Endothelial cell of umbilical vein (primary cell): ENCODE measurements around the gene TAF11L10. TPM values are rescaled to one million over a fixed set of nuclear protein-coding genes. Genes with fewer than 3 reads are reported as not detected.
"Not testable (repeated sequence)": the region's sequence is repeated elsewhere in the genome, so short reads cannot be mapped to it uniquely, and the experiment has no call there.

Source experiments
- BruUV-seq: library from RNA; stranded (reverse); fragments of 400-500 nt; replicated peaks from 2 replicates; lab custom pipeline; 2021; lab: Mats Ljungman, UMichigan
- CTCF ChIA-PET: fragments of 300-600, 350-600 bp; sonication (Branson Sonifier 250); formaldehyde crosslinking; loops from one replicate; lab custom pipeline; 2021; ENCODE audit warnings: antibody characterized with exemption, inconsistent platforms; lab: Charles Lee
- POLR2A ChIA-PET: fragments of 300-600, 350-600 bp; sonication (Branson Sonifier 250); formaldehyde crosslinking; loops from one replicate; lab custom pipeline; 2021; ENCODE audit warnings: antibody characterized with exemption, inconsistent platforms; lab: Charles Lee
- DNase-seq: peaks from one replicate; pipeline ENCODE4 v3.0.0-alpha.2; 2011; ENCODE audit warnings: low read depth, low spot score
- FAIRE-seq: peaks from 2 replicates; lab custom pipeline; 2011; peaks lifted over from hg19 to GRCh38; lab: Jason Lieb, UNC
- H2AFZ ChIP-seq: 2 replicates; pipeline ENCODE4 v1.6.0; 2012; ENCODE audit warnings: low read depth, low read length, control low read depth, inconsistent platforms
- H3K27ac ChIP-seq: 2 replicates; pipeline ENCODE4 v1.5.1; 2011; ENCODE audit warnings: low read depth, mild to moderate bottlenecking, control low read depth, low read length, moderate library complexity; ENCODE audit not compliant: insufficient read depth
- H3K27me3 ChIP-seq, 2 experiments: 2 replicates each; pipeline versions ENCODE4 v1.6.0 to v1.6.1; 2011; ENCODE audit warnings: low read length in 2 of 2, mixed read lengths in 1 of 2; ENCODE audit not compliant: control insufficient read depth in 2 of 2, insufficient read depth in 2 of 2
- H3K36me3 ChIP-seq, 2 experiments: 2 replicates in 1 of 2; 3 replicates in 1 of 2; pipeline ENCODE4 v1.5.1; 2011; ENCODE audit warnings: low read length in 2 of 2, mild to moderate bottlenecking in 1 of 2, moderate library complexity in 1 of 2; ENCODE audit not compliant: control insufficient read depth in 2 of 2, insufficient read depth in 2 of 2; ENCODE audit errors: extremely low read depth in 1 of 2
- H3K4me1 ChIP-seq: 3 replicates; pipeline ENCODE4 v1.5.1; 2011; ENCODE audit warnings: mild to moderate bottlenecking, low read length; ENCODE audit not compliant: control insufficient read depth, insufficient read depth; ENCODE audit errors: extremely low read depth
- H3K4me2 ChIP-seq: 2 replicates; pipeline ENCODE4 v1.6.1; 2011; ENCODE audit warnings: low read length, control low read depth, mixed read lengths; ENCODE audit not compliant: insufficient read depth
- H3K4me3 ChIP-seq, 3 experiments: fragments of 200-600 bp in 1 of 3; sonication (generic), shearing (Covaris generic) in 1 of 3; replicated peaks in 1 of 3; 2 replicates each; pipeline ENCODE4 v1.5.1; 2011 to 2016; ENCODE audit warnings: control low read depth in 3 of 3, low read length in 3 of 3, mild to moderate bottlenecking in 2 of 3, inconsistent platforms in 1 of 3, low read depth in 1 of 3, moderate library complexity in 1 of 3; ENCODE audit not compliant: insufficient read depth in 1 of 3
- H3K79me2 ChIP-seq: 2 replicates; pipeline ENCODE4 v1.6.0; 2012; ENCODE audit warnings: low read length, inconsistent platforms; ENCODE audit not compliant: control insufficient read depth, insufficient read depth
- H3K9ac ChIP-seq: replicated peaks from 2 replicates; pipeline ENCODE3; 2011; ENCODE audit warnings: low read length, control low read depth; ENCODE audit not compliant: insufficient read depth; ENCODE audit errors: extremely low read depth
- H3K9me1 ChIP-seq: replicated peaks from 3 replicates; pipeline ENCODE4 v1.6.0; 2011; ENCODE audit warnings: mild to moderate bottlenecking, low read length; ENCODE audit not compliant: control insufficient read depth, insufficient read depth; ENCODE audit errors: extremely low read depth
- H3K9me3 ChIP-seq: replicated peaks from 2 replicates; pipeline ENCODE4 v1.5.1; 2012; ENCODE audit warnings: low read length, inconsistent platforms; ENCODE audit not compliant: control insufficient read depth, insufficient read depth
- H4K20me1 ChIP-seq: replicated peaks from 2 replicates; pipeline ENCODE3; 2011; ENCODE audit warnings: mild to moderate bottlenecking, low read length; ENCODE audit not compliant: control insufficient read depth, insufficient read depth; ENCODE audit errors: extremely low read depth
- CTCF ChIP-seq, 2 donors: IDR thresholded peaks; 1 replicate in 1 of 2; 2 replicates in 1 of 2; pipeline ENCODE4 v1.5.1; 2011; ENCODE audit warnings: low read length in 2 of 2, mild to moderate bottlenecking in 2 of 2, moderate library complexity in 2 of 2, control low read depth in 1 of 2, inconsistent platforms in 1 of 2, low read depth in 1 of 2; ENCODE audit not compliant: insufficient read depth in 1 of 2; ENCODE audit errors: extremely low read depth in 1 of 2
- EZH2 ChIP-seq: IDR thresholded peaks from 2 replicates; pipeline ENCODE4 v1.6.1; 2012; ENCODE audit warnings: borderline replicate concordance, low read depth, mild to moderate bottlenecking, moderate library complexity, low read length, inconsistent platforms; ENCODE audit not compliant: severe bottlenecking
- FOS ChIP-seq: IDR thresholded peaks from 2 replicates; pipeline ENCODE4 v1.6.1; 2011; ENCODE audit warnings: mild to moderate bottlenecking, low read length, moderate library complexity, borderline replicate concordance; ENCODE audit not compliant: insufficient read depth
- GATA2 ChIP-seq: IDR thresholded peaks from 2 replicates; pipeline ENCODE4 v1.7.0; 2011; ENCODE audit warnings: low read depth, mild to moderate bottlenecking, moderate library complexity, mixed read lengths, low read length; ENCODE audit not compliant: insufficient read length, insufficient read depth
- JUN ChIP-seq: IDR thresholded peaks from 2 replicates; pipeline ENCODE4 v1.6.1; 2011; ENCODE audit warnings: borderline replicate concordance, low read depth; ENCODE audit not compliant: insufficient read length, insufficient read depth
- MAX ChIP-seq: IDR thresholded peaks from 2 replicates; pipeline ENCODE4 v1.6.1; 2011; ENCODE audit not compliant: insufficient read depth, insufficient read length
- MYC ChIP-seq: IDR thresholded peaks from one replicate; pipeline ENCODE4 v1.6.1; 2011; ENCODE audit warnings: mild to moderate bottlenecking, low read depth, low read length
- POLR2A ChIP-seq: IDR thresholded peaks from 2 replicates; pipeline ENCODE4 v1.6.1; 2012; ENCODE audit warnings: low read depth, mild to moderate bottlenecking, control low read depth, low read length
- POLR2AphosphoS5 ChIP-seq: IDR thresholded peaks from 2 replicates; pipeline ENCODE4 v1.6.1; 2012; ENCODE audit warnings: low read depth, mild to moderate bottlenecking, control low read depth, low read length, moderate library complexity; ENCODE audit not compliant: insufficient read depth
- dilution Hi-C: fragments of 300-500 bp; cut with MboI; formaldehyde crosslinking; loops from one replicate; pipeline ENCODE4 v1.15.0; 2019; ENCODE audit warnings: low sequenced_read_pairs; ENCODE audit not compliant: extremely low pct_ligation_motif_present
- intact Hi-C: fragments of 100-400 bp; cut with micrococcal nuclease; formaldehyde crosslinking; loops from one replicate; pipeline ENCODE4 v1.10.0; 2022
- polyA plus RNA-seq, 4 experiments: library from polyadenylated mRNA; depleted of rRNA in 3 of 4; stranded (reverse) in 3 of 4; unstranded in 1 of 4; fragments of >200 nt; gene quantifications; 2 replicates each; pipeline versions ENCODE4 v1.2.1 to v1.2.3, GENCODE V29; 2011 to 2012; ENCODE audit warnings: missing spikeins in 1 of 4
- total RNA-seq: library from RNA; stranded (reverse); gene quantifications from 2 replicates; pipeline ENCODE4 v1.2.3, GENCODE V29; 2021

Gene TAF11L10
- total and polyA plus RNA-seq, 2 donors (not counting 3 experiments of a cell fraction or from before 2014, with no cell fraction given) = not detected

- TF ChIP-seq POLR2A (no peak), MYC (no peak), JUN (no peak), POLR2AphosphoS5 (no peak), MAX (no peak), FOS (no peak), CTCF (IDR thresholded peaks at IDR 0.05; ENCODE audit: extremely low read depth in 1 of 2, insufficient read depth in 1 of 2, low read depth in 1 of 2, low read length in 2 of 2) (no peak), GATA2 (no peak), EZH2 (no peak)
- no peaks in the 10 kb centered on the region for H3K9me1 ChIP-seq
- dilution Hi-C loops = no loop called here
- no TSS peak for BruUV-seq
- no peak overlapping the region for H3K9ac ChIP-seq
- H2AFZ ChIP-seq = no peak overlapping the region
- POLR2A ChIA-PET = no interaction called here
- H4K20me1 ChIP-seq = no peaks in the 10 kb centered on the region
- H3K4me1 ChIP-seq = no peaks in the 10 kb centered on the region
- intact Hi-C loops = no loop called here
- no peak overlapping the region for H3K4me3 ChIP-seq
- H3K36me3 ChIP-seq = no peaks in the 10 kb centered on the region
- no peak overlapping the region for H3K27ac ChIP-seq
- no peaks in the 10 kb centered on the region for H3K27me3 ChIP-seq
- DNase-seq (no peak), FAIRE-seq (no peak)
- no peaks in the 10 kb centered on the region for H3K9me3 ChIP-seq
- CTCF ChIA-PET = no interaction called here
- no peaks in the 10 kb centered on the region for H3K79me2 ChIP-seq
- no peak overlapping the region for H3K4me2 ChIP-seq
Measured at GRCh38 chr5:17614872-17615605, 17.4 kb upstream of the TAF11L10 start.

- H3K79me2 ChIP-seq, H3K4me3 ChIP-seq, H3K9ac ChIP-seq, DNase-seq, FAIRE-seq, H3K4me2 ChIP-seq, H4K20me1 ChIP-seq, H3K9me3 ChIP-seq, POLR2A ChIA-PET, dilution Hi-C loops, BruUV-seq, H3K9me1 ChIP-seq, intact Hi-C loops, CTCF ChIA-PET, H3K36me3 ChIP-seq, H2AFZ ChIP-seq, H3K4me1 ChIP-seq, H3K27ac ChIP-seq, H3K27me3 ChIP-seq: not testable (repeated sequence)
Measured at GRCh38 chr5:17610092-17610491, 12.5 kb upstream of the TAF11L10 start, which contains the start of gene TAF11L12. Gene TAF11L12, plus strand, starts transcription at chr5:17610392.

- POLR2A ChIA-PET, H3K9me1 ChIP-seq, H3K27me3 ChIP-seq, H2AFZ ChIP-seq, H3K9me3 ChIP-seq, H4K20me1 ChIP-seq, DNase-seq, H3K27ac ChIP-seq, BruUV-seq, dilution Hi-C loops, CTCF ChIA-PET, intact Hi-C loops, H3K79me2 ChIP-seq, H3K9ac ChIP-seq, H3K4me3 ChIP-seq, FAIRE-seq, H3K4me1 ChIP-seq, H3K4me2 ChIP-seq, H3K36me3 ChIP-seq: not testable (repeated sequence)
Measured at GRCh38 chr5:17607461-17607860, 9.8 kb upstream of the TAF11L10 start.
